ENCODE measurements around the gene SPRR2A.
"Not testable (repeated sequence)": the region's sequence is repeated elsewhere in the genome, so short reads cannot be mapped to it uniquely, and the experiment has no call there.

SPRR2A gene

GRCh38 chr1:153023109-153023508 is 34.2 kb downstream of the SPRR2A start:
- DNase-seq = no peak

- not testable (repeated sequence) for DNase-seq
Observed at GRCh38 chr1:153022340-153022739, 35.0 kb downstream of the SPRR2A start.

- not testable (repeated sequence) for DNase-seq
Observed at GRCh38 chr1:153021829-153022228, 35.5 kb downstream of the SPRR2A start.

GRCh38 chr1:153011235-153011758 is 46.0 kb downstream of the SPRR2A start:
- not testable (repeated sequence) for DNase-seq

Data from HCEC 1CT (cell line).